GM21447 (cell line): ENCODE measurements around the gene RAB37.
A peak's percentile ranks its signal among the peaks of the same experiment; 100 is the strongest.

Experiments
- ATAC-seq: cut with Tn5 transposase; IDR thresholded peaks from one replicate; pipeline ENCODE4 v1.9.1; 2021; ENCODE audit not compliant: unreplicated experiment

Gene RAB37

DNA sequence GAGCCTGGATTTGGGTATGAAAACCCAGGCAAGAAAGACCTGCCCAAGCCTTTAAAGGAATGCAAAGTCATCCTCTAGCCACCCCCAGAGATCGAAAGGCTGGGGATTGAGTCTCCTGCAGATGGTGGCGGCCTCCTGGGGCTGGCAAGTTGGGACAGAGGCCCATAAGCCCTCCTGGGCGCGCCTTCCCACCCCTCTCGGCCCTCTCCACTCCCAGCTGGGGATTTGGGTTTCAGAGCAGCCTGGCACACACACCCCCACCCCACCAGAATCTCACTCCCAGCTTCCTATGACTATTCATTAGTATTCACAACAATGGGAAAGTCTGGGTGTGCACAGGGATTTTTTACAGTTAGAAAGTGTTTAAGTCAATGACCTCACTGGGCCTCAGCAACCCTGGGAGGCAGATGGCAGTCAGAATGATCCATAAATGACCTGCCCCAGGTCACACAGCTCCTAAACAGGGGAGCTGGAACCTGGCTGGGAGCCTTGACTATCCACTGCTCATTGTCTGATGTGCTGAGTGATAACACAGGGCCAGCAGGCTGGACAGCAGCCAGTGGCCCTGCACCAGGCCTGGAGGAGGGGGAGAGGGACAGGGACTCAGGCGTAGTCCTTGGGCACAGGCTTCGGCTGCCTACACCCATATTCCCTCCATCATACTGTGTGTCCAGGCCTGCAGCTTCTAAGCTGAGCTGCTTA, 23.5 kb downstream of the RAB37 start:
- no peak for ATAC-seq

DNA sequence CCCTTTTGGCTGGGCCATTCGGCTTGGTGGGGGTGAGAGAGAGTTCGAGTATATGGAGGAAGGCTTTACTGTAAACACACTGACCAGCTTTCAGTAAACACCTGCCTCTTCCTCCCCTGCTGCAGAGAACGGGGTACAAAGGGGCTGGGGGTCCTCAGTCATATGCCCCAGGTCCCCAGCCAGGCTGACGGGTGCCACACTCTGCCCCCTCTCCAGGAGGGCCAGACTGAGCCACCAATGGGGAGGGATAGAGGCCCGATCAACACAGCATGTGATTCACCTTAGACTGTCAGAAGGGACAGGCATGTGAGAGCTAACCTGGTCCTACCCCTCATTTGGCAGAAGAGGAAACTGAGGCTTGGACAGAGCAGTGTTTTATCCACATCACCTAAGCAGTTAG, 24.4 kb downstream of the RAB37 start:
- no peak for ATAC-seq

DNA sequence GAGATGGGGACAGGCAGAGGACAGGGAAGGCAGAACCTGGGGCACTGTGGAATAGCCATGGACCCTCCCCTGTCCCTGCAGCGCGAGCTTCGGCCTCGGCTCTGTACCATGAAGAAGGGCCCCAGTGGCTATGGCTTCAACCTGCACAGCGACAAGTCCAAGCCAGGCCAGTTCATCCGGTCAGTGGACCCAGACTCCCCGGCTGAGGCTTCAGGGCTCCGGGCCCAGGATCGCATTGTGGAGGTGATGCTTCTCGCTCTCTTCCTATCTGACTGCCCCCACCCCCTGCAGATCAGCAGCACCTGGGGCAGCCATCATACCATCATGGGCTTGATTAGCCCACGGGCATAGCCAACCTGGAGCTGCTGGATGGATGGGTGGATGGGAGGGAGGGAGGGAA, 24.9 kb downstream of the RAB37 start:
- no peak for ATAC-seq

DNA sequence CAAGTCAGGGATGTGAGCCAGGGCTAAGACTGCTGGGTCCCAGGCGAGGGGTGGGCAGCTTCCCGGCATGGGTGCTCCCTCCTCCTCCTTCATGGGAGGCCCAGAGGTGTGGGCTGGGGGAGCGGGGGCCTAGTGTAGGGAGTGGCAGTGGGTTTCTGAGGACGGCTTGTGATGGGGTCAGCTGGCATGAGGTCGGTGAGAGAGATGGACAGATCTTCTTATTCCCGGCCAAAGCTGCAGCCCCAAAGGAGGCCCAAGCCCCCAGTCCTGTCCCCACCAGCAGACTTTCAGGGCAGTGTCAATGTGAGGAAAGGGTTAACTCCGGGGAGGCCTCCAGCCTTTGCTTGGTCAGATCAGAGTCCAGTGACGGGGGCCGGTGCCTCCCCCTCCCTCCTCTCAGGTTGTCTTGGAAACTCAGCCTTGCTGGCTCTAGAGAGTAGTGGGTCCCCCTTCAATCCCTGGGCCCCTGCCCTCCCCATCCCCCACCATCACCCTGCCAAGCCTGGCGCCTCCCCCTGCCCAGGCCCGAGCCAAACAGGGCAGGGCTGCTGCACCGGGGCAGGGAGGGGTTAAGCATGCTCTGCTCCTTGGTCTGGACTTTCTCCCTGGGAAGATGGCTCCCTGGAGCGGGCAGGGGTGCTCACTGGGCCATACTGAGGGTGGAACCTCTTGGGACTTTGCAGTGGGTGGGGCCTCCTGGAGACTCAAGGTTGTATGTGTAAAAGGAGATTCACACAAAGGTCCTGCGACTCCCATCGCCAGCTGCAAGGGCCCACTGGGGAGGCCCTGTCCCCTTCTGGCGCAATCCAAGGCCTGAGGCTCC, 26.7 kb downstream of the RAB37 start:
- ATAC-seq = no peak

DNA sequence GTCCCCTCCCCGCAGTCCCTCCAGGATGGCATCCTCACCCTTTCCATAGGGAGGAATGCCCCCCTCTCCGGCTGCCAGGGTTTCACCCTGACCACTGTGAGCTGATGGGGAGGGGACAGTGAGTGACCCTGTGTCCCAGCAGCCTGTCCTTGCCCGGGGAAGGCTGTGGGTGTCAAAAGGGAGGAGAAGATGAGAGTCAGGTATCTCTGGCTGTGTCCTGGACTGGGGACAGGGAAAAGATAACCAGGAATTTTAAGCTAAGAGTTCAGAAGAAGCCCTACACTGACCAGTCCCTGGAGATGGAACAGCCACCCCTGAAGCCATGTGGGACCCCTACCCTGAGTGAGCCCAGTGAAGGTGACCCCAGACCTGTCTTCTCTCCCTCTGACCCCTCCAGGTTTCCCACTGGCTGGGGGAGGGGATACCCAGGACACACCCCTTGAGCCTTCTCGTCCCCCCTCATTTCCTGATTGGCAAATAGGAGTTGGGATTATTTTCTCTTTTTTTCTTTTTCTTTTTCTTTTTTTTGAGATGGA, 27.8 kb downstream of the RAB37 start:
- ATAC-seq = no peak

DNA sequence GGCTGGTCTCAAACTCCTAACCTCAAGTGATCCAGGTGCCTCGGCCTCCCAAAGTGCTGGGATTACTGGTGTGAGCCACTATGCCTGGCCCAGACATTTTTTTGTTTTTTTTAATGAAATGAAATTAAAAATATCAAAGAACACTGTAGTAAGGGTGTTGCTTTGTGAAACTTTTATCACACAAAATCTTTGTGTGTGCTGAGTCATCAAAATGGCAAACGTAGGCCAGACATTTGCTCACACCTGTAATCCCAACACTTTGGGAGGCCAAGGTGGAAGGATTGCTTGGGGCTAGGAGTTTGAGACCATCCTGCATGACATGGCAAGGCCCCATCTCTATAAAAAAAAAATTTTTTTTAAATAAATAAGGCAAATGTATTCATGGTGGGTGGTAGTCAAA, 29.4 kb downstream of the RAB37 start:
- no peak for ATAC-seq

DNA sequence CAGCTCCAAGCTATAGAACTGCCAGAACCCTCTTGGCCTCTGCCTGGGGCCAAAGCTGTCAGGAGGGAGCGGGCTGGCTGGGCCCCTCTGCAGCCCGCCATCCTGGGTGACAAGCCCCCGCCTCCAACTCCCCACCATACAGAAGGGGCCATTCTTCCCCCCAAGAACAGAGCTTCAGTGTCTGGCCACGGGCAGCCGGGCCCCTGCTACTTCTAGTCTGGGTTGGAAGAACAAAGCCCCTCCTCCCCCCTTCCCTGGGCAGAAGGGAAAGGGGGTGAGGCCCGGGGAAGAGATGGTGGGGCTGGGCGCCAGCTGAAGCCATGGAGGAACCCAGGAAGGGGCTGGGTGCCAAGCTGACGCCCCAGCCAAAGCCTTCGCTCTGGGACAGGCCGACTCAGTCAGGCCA, 30.1 kb downstream of the RAB37 start:
- no peak for ATAC-seq

DNA sequence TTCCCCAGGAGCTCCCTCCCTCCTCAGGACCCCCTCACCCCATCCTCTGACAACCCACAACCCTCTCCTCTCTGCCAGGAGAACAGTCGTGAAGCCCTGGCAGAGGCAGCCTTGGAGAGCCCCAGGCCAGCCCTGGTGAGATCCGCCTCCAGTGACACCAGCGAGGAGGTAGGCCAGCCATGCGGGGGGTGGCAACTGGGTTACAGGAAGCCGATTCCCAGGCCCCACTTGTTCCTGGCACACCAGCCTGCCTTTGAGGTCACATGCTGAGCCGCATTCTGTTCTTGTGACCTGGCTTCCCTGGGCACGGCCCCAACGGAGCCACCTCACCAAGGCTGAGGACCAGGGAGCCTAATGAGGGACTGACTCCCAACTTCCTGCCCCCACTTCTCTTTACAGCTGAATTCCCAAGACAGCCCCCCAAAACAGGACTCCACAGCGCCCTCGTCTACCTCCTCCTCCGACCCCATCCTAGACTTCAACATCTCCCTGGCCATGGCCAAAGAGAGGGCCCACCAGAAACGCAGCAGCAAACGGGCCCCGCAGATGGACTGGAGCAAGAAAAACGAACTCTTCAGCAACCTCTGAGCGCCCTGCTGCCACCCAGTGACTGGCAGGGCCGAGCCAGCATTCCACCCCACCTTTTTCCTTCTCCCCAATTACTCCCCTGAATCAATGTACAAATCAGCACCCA, 31.2 kb downstream of the RAB37 start:
- ATAC-seq = no peak

DNA sequence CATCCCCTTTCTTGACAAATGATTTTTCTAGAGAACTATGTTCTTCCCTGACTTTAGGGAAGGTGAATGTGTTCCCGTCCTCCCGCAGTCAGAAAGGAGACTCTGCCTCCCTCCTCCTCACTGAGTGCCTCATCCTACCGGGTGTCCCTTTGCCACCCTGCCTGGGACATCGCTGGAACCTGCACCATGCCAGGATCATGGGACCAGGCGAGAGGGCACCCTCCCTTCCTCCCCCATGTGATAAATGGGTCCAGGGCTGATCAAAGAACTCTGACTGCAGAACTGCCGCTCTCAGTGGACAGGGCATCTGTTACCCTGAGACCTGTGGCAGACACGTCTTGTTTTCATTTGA, 31.7 kb downstream of the RAB37 start:
- no peak for ATAC-seq

DNA sequence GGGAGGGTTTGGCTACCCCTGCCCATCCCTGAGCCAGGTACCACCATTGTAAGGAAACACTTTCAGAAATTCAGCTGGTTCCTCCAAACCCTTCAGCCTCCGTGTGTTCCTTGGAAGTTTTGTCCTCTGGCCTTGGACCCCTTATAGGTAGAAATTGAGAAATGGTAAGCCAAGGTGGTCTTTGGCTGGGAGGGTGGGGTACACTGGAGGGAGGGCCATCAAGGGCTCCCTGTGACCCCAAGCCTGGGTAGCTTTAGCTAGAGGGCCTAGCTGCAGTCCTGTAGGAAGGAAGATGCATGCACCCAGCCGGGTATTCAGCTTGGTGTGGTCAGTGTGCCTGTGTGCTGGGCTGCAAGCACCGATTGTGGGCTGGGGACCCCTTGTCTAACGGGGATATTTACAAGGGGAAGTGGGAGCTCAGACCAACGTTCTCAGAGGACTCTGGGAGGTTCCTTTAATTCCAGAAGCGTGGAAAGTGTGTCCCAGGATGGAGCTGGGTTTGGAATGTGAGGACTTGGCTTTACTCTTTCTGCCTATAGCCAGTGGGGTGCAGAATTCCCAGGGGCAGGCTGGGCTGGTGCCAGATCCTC, 32.3 kb downstream of the RAB37 start:
- ATAC-seq = no peak

DNA sequence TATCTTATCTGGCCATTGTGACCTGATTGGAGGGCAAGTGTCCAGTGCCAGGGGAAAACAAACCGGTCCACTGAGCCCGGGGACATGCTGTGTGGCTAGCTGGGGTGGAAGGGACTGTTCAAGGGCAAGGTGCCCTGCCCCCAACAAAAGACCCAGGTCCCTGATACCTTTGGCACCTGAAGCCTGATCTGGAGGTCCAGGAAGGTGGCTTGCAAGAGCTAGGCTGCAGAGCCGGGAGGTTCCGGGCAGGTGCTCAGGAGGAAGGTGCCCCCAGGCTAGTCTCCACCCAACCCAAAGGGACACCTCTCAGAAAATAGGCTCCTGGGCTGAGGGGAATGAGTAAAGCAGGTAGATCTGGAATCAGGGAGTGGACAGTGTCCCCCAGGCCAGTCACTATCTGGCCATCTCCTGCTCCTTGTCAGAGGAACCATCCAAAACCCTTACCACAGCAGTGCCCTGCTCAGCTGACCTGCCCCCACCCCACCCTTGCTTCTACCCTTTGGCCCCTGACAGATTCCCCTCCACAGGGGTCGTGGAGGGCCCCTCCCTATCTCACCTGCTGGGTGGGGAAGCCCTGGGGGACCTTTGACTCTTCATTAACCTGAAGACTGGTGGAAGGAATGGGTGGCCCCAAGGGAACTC, 32.9 kb downstream of the RAB37 start:
- no peak for ATAC-seq

DNA sequence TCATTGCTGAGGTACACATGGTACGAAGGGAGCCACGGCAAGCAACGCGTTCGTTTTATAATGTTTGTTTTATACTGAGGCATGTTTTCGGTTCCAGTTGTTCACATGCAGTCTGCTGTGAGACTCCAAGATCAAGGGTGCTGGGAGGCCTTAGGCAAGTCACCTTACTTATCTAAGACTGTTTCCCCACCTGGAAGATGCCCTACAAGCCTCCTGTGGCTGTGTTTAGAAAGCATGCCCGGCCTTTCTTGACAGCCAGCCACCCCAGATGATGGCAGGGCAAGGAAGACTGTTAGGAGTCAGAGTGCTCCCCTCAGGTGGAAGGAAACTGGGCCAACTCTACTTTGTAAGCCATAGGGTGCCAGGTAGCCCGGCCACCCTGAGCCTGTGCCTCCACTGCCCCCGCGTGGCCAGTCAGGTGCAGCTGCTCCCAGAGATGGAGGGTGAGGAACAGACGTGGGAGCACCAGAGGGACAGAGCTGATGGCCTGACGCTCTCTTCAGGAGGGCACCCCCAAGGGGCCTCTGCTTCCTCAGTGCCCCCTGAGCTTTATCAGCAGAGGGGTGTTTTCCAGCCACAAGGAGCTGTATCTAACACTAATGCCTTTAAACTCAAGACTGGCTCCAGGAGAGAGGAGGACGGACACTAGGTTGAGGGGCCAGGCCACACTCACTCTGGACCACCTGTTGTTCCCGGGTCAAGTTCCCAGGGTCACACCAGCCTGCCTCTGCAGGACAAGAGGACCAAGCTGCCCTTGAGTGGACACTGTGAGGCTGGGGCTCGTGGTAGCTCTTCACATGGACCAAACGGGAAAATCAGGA, 33.7 kb downstream of the RAB37 start:
- peak; percentile 71 for ATAC-seq

DNA sequence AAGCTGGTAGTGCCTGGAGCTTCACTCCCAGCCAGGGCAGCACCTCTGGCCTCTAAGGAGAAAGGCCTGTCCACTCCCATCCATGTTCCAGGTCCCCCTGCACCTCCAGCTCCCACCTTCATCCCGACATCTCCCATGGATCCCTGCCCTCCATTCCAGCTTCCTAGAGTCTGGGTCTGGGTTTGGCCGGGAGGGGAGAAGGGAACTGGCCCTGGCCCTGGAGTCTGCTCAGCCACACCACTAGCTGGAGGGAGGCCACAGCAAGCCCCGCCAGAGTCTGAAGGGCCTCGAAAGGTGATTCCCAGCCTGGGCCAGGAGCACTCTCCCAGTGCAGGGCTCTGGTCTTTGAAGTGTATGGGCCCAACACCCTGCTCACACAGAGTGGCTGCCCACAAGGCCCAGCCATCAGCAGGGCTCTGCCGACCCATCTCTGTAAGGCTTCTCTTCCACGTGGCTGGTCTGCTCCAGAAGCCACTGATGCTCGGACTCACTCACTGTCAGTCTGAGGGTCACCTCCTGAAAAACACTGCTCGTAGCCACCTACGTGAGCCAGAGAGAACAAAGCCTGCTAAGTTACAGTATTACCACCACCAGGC, 34.4 kb downstream of the RAB37 start:
- no peak for ATAC-seq

DNA sequence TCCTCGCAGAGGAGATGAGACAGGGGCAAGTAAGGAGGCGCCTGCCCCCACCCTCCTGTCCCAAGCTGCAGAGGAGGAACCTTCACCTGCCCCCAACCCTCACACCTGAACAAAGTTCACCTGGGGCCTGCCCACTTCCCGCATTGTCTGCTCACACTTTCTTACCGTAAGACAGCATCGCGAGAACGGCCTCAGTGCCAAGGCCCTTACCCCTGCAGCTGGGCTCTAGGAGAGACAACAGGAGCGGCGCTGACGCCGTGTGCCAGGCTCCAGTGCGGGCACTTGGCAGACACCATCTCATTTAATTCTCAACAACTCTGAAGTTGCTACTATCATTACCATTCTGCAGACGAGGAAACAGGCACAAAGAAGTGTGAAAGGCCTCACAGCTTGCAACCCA, 35.0 kb downstream of the RAB37 start:
- no peak for ATAC-seq

DNA sequence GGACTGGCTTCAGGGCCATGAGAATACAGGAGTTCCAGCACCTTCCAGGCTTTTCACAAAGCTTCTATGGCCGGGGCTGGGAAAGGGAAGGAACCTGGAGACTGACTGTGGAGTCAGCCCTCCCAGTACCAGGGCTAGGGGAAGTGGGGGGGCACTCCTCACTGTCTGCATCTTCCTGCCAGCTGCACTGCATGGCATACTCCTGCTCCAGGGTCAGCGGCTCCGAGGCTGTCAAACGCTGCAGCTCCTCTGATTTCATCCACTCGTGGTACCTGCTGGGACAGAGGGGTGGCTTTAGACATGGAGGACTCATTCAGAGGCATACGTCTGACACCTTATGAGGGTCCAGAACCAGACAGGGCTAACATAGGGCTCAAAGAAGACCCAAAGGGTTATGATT, 36.4 kb downstream of the RAB37 start:
- no peak for ATAC-seq

DNA sequence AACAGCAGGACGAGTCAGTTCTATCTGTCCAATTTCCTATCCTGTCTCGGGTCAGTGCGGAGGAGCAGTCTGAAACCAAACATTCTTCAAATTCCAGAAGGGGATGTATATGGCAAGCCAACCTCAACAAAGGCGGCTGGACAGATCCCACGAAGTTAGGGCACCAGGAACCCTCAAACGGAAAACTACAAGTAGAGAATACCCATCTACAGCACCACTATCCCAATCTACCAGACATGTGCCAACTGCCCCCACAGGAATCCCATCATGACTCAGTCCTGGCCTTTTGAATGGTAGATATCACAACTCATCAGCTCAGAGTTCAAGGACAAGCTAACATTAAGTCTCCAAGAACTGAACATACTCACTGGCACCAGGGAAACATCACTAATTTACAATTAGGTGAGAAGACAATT, 36.8 kb downstream of the RAB37 start:
- ATAC-seq = no peak

DNA sequence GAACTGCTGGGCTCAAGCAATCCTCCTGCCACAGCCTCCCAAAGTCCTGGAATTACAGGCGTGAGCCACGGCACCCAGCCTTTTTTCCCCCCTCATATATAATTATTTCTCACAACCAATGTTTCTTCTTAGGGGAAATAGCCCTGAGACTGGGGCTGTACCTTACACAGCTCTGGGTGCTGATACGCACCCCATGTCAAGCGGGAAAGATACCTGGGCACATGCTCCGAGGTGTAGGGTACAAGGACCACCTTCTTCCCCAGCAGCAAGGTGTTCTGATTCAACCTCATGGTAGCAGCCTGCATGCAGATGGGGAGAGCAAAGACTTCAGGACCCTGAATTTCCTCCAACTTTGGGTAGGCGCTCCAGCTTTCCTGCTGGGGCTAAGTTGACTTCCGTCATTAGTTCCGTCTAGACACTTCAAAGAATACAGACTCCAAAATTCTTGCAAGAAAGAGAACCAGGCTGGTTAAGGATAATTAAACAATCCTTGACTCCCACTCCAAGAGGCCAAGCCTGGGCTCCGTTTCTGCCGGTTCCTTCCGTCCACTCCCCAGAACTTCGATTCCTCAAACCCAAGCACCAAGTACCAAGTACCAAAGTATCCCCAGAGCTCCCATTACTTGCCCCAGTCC, 38.5 kb downstream of the RAB37 start:
- no peak for ATAC-seq

DNA sequence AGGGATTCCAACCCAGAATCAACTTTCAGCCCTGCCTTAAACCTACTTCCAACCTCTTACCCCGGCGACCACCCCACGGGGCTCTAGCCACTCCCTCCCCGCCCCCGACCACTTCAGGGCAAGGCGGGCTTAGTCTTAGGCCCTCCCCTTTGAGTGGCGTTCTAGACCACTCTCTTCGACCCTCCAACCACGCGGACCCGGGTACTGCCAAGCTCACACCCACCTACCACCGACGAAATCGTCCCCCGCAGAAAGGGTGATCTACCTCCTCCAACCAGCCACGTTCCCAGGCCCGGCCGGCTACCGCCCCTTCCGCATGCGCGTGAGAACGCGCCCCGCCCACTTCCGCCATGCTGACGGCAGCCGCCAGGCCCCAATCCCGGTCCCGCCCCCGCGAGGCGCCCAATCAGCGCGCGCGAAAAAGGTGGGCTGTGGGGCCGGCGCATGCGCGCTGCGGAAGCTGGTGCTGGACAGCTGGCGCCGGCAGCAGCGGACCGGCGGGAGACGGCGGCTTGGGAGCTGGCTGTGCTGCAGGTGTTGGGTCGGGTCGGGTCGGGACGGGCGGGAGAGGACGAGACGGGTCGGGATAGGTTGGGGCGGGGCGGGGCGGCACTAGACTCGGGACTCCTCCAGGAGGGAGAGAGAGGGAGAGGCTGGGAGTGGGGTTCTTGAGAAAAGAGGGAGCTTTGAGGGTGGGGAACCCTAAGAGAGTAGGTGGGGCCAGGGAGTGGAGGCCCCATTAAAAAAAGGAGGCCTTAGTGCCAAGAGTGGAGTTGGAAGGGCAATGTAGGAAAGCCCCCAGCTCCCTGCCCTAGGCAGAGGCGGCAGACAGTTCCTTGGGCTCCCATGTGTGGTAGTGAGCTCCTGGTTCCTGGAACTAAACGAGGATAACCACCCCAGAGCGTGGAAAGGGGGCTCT, 39.2 kb downstream of the RAB37 start, which contains the start of gene NAT9:
NAT9 (minus strand) TSS at position 302 of the 919 bp plus-strand sequence. CDS start 647 bp downstream, outside the sequence.
- ATAC-seq = peak; percentile 64
